ENCODE results near the gene CYB5R2.
A peak's percentile ranks its signal among the peaks of the same experiment; 100 is the strongest.

The CYB5R2 gene

GRCh38 chr11:7667460-7667859, 5.8 kb downstream of the CYB5R2 start:
- TF ChIP-seq NFIC (IDR thresholded peaks at IDR 0.05) (no peak), RAD21 (IDR thresholded peaks at IDR 0.05; ENCODE audit: low read depth) (no peak), FOXM1 (IDR thresholded peaks at IDR 0.05; ENCODE audit: borderline replicate concordance, low read depth) (no peak), TEAD4 (IDR thresholded peaks at IDR 0.05) (no peak), EGR1 (IDR thresholded peaks at IDR 0.05) (no peak), YY1 (IDR thresholded peaks at IDR 0.05; ENCODE audit: low read depth) (no peak), CREB1 (IDR thresholded peaks at IDR 0.05; ENCODE audit: low read depth) (no peak), MAX (IDR thresholded peaks at IDR 0.05) (no peak)

- TF ChIP-seq CREB1 (IDR thresholded peaks at IDR 0.05; ENCODE audit: low read depth) (no peak), TAF1 (IDR thresholded peaks at IDR 0.05; ENCODE audit: low read depth) (no peak), TEAD4 (IDR thresholded peaks at IDR 0.05) (no peak)
Measured at GRCh38 chr11:7666292-7666866, 6.9 kb downstream of the CYB5R2 start.

DNA sequence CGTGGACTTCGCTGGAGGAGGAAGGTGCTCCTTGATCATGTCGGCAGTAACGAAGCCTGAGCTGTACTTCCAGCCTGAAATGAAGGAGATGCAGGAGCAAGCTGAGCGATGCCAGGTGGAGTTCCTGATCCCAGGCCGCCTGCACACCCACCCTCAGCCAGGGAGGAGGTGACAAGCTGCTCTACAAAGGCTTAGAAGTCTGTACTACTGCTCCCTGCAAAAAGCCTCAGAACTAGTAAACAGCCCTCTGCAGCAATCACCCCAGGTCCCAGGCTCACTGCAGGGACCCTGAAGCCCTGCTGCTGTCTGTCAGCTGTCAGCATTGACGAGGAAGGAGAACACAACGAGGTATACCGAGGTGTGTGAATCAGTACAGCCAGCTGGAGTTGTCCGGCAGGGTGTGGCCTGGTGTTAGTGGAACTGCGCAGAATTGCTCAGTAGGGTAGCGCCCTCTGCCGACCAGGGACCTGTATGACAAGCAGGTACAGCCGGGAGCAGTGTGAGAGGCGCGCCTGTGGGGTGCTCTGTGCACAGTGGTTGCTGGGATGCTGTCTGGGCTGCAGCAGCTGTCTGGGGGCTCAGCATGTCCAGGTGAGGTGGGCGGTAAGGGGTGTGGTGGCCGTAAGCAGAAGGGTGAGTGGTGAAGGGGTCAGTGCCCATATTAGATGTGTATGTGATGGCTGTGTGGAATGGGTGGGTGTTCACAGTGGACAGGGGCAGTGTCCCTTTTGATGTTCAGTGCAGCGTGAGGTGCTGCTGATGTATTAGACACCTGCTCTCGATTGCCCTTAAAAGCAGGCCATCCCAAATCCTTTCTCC, 7.6 kb downstream of the CYB5R2 start:
- TF ChIP-seq TCF12 (IDR thresholded peaks at IDR 0.05; ENCODE audit: low read depth) (no peak), RAD21 (IDR thresholded peaks at IDR 0.05; ENCODE audit: low read depth) (peak; percentile 91), ZBTB7A (IDR thresholded peaks at IDR 0.05; ENCODE audit: low read depth) (no peak)

DNA sequence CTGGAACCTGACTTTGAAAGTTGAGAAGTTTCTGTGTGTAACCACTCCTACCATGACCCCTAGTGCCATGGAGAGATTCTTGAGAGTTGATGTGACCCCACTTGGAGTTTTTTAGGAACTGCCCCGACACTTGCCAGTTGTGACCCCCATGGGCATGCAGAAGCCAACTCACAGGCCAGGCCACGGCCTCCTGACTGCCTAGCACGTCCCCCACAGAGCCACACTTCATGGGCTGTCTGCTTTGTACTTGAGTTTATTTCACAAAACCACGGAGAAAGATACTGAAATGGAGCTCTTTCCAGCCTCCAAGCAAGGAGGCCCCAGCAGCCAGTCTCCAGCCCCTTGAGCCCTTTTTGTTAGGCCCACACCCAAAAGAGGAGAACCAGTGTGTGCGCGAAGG, 8.4 kb downstream of the CYB5R2 start:
- TF ChIP-seq MAX (IDR thresholded peaks at IDR 0.05) = no peak
- no peak for TF ChIP-seq RAD21 (IDR thresholded peaks at IDR 0.05; ENCODE audit: low read depth)
- TF ChIP-seq FOXM1 (IDR thresholded peaks at IDR 0.05; ENCODE audit: borderline replicate concordance, low read depth) = no peak
- TF ChIP-seq TEAD4 (IDR thresholded peaks at IDR 0.05) = no peak
- no peak for TF ChIP-seq ZBTB7A (IDR thresholded peaks at IDR 0.05; ENCODE audit: low read depth)

GRCh38 chr11:7657306-7658025, 15.8 kb downstream of the CYB5R2 start:
- TF ChIP-seq ZBTB7A (IDR thresholded peaks at IDR 0.05; ENCODE audit: low read depth) (no peak), RAD21 (IDR thresholded peaks at IDR 0.05; ENCODE audit: low read depth) (peak; percentile 93)

DNA sequence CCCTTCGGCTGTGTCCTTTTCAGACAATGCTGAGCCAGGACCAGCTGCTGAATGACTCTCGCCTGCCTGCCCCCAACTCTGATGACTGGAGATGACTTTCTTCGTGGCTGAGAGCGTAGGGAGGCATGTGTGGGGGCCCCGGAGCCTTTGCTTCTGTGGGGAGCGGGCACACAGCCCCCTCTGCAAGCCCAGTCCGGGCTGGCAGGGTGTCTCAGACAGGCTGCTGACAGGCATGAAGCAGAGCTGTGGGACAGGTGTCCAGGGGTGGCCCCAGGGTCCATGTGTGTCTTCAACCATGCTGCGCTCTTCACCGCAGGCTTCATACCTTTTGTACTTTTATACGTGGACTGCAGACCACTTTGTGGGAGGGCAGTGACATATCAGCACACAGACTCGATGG, 16.6 kb downstream of the CYB5R2 start:
- no peak for TF ChIP-seq REST (IDR thresholded peaks at IDR 0.05; ENCODE audit: low read depth)

- no peak for TF ChIP-seq ZBTB7A (IDR thresholded peaks at IDR 0.05; ENCODE audit: low read depth)
- no peak for TF ChIP-seq TEAD4 (IDR thresholded peaks at IDR 0.05)
- TF ChIP-seq TCF12 (IDR thresholded peaks at IDR 0.05; ENCODE audit: low read depth) = no peak
- no peak for TF ChIP-seq FOXM1 (IDR thresholded peaks at IDR 0.05; ENCODE audit: borderline replicate concordance, low read depth)
- TF ChIP-seq MAX (IDR thresholded peaks at IDR 0.05) = no peak
- no peak for TF ChIP-seq CEBPB (IDR thresholded peaks at IDR 0.05)
- no peak for TF ChIP-seq EGR1 (IDR thresholded peaks at IDR 0.05)
- TF ChIP-seq REST (IDR thresholded peaks at IDR 0.05; ENCODE audit: low read depth) = no peak
- no peak for TF ChIP-seq CREB1 (IDR thresholded peaks at IDR 0.05; ENCODE audit: low read depth)
- no peak for TF ChIP-seq YY1 (IDR thresholded peaks at IDR 0.05; ENCODE audit: low read depth)
- TF ChIP-seq TAF1 (IDR thresholded peaks at IDR 0.05; ENCODE audit: low read depth) = no peak
- no peak for TF ChIP-seq NFIC (IDR thresholded peaks at IDR 0.05)
- no peak for TF ChIP-seq EP300 (IDR thresholded peaks at IDR 0.05; ENCODE audit: borderline replicate concordance)
- TF ChIP-seq RAD21 (IDR thresholded peaks at IDR 0.05; ENCODE audit: low read depth) = no peak
- TF ChIP-seq, protein P1, sequence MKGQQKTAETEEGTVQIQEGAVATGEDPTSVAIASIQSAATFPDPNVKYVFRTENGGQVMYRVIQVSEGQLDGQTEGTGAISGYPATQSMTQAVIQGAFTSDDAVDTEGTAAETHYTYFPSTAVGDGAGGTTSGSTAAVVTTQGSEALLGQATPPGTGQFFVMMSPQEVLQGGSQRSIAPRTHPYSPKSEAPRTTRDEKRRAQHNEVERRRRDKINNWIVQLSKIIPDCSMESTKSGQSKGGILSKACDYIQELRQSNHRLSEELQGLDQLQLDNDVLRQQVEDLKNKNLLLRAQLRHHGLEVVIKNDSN (IDR thresholded peaks at IDR 0.05) = no peak
Measured at GRCh38 chr11:7655253-7656217, 17.8 kb downstream of the CYB5R2 start.
